WTC11 (cell line): ENCODE data around the gene ZNF160. TPM values are rescaled to one million over a fixed set of nuclear protein-coding genes. Genes with fewer than 3 reads are reported as not detected.

ENCODE experiments used
- ATAC-seq: fragments of 200-7000 bp; cut with Tn5 transposase; 2 replicates; pipeline ENCODE4 v1.10.0; 2021; ENCODE audit warnings: mild to moderate bottlenecking, moderate library complexity
- CTCF ChIA-PET: fragments of 300-600 bp; sonication (Branson Sonifier 250); formaldehyde crosslinking; loops from one replicate; lab custom pipeline; 2021; ENCODE audit warnings: antibody characterized with exemption; lab: Charles Lee
- POLR2A ChIA-PET: fragments of 350-600 bp; sonication (Branson Sonifier 250); formaldehyde crosslinking; loops from one replicate; lab custom pipeline; 2021; ENCODE audit warnings: antibody characterized with exemption; lab: Charles Lee
- DNase-seq: peaks from one replicate; pipeline ENCODE4 v3.0.0; 2021; ENCODE audit warnings: low spot score
- H3K27ac Mint-ChIP-seq: 2 replicates; pipeline ENCODE4 v1.8.0; 2021; ENCODE audit warnings: mixed read lengths
- H3K27me3 Mint-ChIP-seq: 2 replicates; pipeline ENCODE4 v1.8.0; 2021; ENCODE audit warnings: low read depth, mild to moderate bottlenecking, moderate library complexity, mixed read lengths
- H3K36me3 Mint-ChIP-seq: 2 replicates; pipeline ENCODE4 v1.8.0; 2021; ENCODE audit warnings: mixed read lengths
- H3K4me1 Mint-ChIP-seq: 2 replicates; pipeline ENCODE4 v1.8.0; 2022; ENCODE audit warnings: mixed read lengths
- H3K4me3 Mint-ChIP-seq: 2 replicates; pipeline ENCODE4 v1.8.0; 2021; ENCODE audit warnings: mild to moderate bottlenecking, moderate library complexity, mixed read lengths
- H3K9me3 Mint-ChIP-seq: 2 replicates; pipeline ENCODE4 v1.8.0; 2021; ENCODE audit warnings: mixed read lengths
- ATF1 ChIP-seq: sonication (generic); formaldehyde crosslinking; IDR thresholded peaks from 2 replicates; pipeline ENCODE4 v1.8.1; 2023; ENCODE audit warnings: mild to moderate bottlenecking, moderate library complexity, missing genetic modification reagents
- CREM ChIP-seq: sonication (generic); formaldehyde crosslinking; IDR thresholded peaks from 2 replicates; pipeline ENCODE4 v1.8.1; 2022; ENCODE audit warnings: mild to moderate bottlenecking, missing genetic modification reagents, moderate library complexity
- ELF4 ChIP-seq: sonication (generic); formaldehyde crosslinking; IDR thresholded peaks from 2 replicates; pipeline ENCODE4 v1.8.1; 2022; ENCODE audit warnings: low read depth, mild to moderate bottlenecking, moderate library complexity, missing genetic modification reagents
- EMX1 ChIP-seq: fragments of 250-450 bp; sonication (Bioruptor Pico); IDR thresholded peaks from 2 replicates; pipeline ENCODE4 v1.8.0; 2021; ENCODE audit warnings: mild to moderate bottlenecking
- ETV6 ChIP-seq: sonication (generic); formaldehyde crosslinking; IDR thresholded peaks from 2 replicates; pipeline ENCODE4 v1.8.1; 2022; ENCODE audit warnings: mild to moderate bottlenecking, missing genetic modification reagents
- FOXP4 ChIP-seq: sonication (generic); formaldehyde crosslinking; IDR thresholded peaks from 2 replicates; pipeline ENCODE4 v1.8.0; 2022; ENCODE audit warnings: mild to moderate bottlenecking, missing genetic modification reagents
- GRHL2 ChIP-seq: fragments of 250-450 bp; sonication (Bioruptor Pico); IDR thresholded peaks from 2 replicates; pipeline ENCODE4 v1.8.0; 2022; ENCODE audit warnings: mild to moderate bottlenecking, moderate library complexity; ENCODE audit not compliant: insufficient replicate concordance, severe bottlenecking
- HMGXB4 ChIP-seq: sonication (generic); formaldehyde crosslinking; IDR thresholded peaks from 2 replicates; pipeline ENCODE4 v1.8.1; 2023; ENCODE audit warnings: mild to moderate bottlenecking, moderate library complexity, missing genetic modification reagents
- IRF1 ChIP-seq: sonication (generic); formaldehyde crosslinking; IDR thresholded peaks from 2 replicates; pipeline ENCODE4 v1.8.0; 2023; ENCODE audit warnings: missing genetic modification reagents
- PRDM15 ChIP-seq: sonication (generic); formaldehyde crosslinking; IDR thresholded peaks from 2 replicates; pipeline ENCODE4 v1.8.0; 2022; ENCODE audit warnings: missing genetic modification reagents
- SMAD4 ChIP-seq: sonication (generic); formaldehyde crosslinking; IDR thresholded peaks from 2 replicates; pipeline ENCODE4 v1.8.0; 2022; ENCODE audit warnings: mild to moderate bottlenecking, missing genetic modification reagents
- SOX15 ChIP-seq: fragments of 250-450 bp; sonication (Bioruptor Pico); IDR thresholded peaks from 2 replicates; pipeline ENCODE4 v1.9.0; 2021; ENCODE audit warnings: mild to moderate bottlenecking
- USF1 ChIP-seq: sonication (generic); formaldehyde crosslinking; IDR thresholded peaks from 2 replicates; pipeline ENCODE4 v1.8.0; 2022; ENCODE audit warnings: mild to moderate bottlenecking, missing genetic modification reagents
- ZNF121 ChIP-seq: sonication (generic); formaldehyde crosslinking; IDR thresholded peaks from 2 replicates; pipeline ENCODE4 v1.8.0; 2023; ENCODE audit warnings: missing genetic modification reagents
- total RNA-seq: library from RNA; stranded (reverse); gene quantifications from 3 replicates; pipeline ENCODE4 v1.2.3, GENCODE V29; 2021
- TF ChIP-seq, protein P1 (sequence below): fragments of 250-450 bp; sonication (Bioruptor Pico); conservative IDR thresholded peaks from 2 replicates; pipeline ENCODE4 v1.9.0; 2021; ENCODE audit warnings: mild to moderate bottlenecking
- TF ChIP-seq, protein P2 (sequence below): sonication (generic); formaldehyde crosslinking; IDR thresholded peaks from 2 replicates; pipeline ENCODE4 v1.8.1; 2023; ENCODE audit warnings: mild to moderate bottlenecking, missing genetic modification reagents

The ZNF160 gene
- total RNA-seq, 1 experiment from 2014 or later: 54.5 TPM

DNA sequence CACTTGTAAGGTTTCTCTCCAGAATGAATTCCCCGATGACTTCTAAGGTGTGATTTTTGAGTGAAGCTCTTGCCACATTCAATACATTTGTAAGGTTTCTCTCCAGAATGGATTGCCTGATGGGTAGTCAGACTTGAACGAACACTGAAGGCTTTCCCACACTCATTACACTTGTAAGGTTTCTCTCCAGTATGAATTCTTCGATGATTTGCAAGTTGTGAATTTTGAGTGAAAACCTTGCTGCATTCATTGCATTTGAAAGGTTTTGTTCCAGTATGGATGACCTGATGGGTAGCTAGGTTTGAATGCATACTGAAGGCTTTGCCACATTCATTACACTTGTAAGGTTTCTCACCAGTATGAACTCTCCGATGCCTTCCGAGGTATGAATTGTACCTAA lies 34.4 kb downstream of the ZNF160 start (continued):
- TF ChIP-seq ELF4 (CRISPR knock-in tag): no peak

GRCh38 chr19:53068199-53068598 lies 35.0 kb downstream of the ZNF160 start:
- H3K27ac Mint-ChIP-seq: no peak overlapping the region
- no peaks in the 10 kb centered on the region for H3K27me3 Mint-ChIP-seq
- no peak for TF ChIP-seq SMAD4 (CRISPR knock-in tag)
- no peak for TF ChIP-seq USF1 (CRISPR knock-in tag)
- TF ChIP-seq, protein P1, sequence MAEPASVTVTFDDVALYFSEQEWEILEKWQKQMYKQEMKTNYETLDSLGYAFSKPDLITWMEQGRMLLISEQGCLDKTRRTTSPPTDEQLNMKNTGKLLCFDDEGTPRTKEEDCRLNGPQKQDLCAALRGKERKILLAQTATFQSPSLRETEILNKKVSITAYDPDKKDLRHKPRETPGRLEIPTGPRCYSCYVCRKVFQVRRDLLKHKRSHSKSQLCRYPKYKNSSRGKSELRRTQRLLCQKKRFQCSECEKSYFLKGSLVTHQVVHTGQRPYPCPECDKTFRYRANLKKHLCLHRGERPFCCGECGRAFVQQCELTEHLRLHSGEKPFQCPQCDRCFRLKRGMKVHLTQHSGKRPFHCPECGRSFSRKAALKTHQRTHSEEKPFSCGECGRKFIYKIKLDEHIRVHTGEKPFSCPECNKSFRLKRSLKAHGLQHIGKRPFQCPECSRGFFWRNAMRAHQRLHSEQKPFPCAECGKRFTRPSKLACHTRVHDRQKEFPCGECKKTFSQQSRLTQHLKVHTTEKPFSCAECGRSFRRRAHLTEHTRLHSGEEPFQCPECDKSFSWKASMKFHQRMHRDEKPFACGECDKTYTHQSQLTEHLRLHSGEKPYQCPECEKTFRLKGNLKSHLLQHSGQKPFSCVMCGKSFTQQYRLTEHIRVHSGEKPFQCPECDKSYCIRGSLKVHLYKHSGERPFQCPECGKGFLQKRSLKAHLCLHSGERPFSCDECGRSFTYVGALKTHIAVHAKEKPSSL (CRISPR knock-in tag): no peak
- TF ChIP-seq ATF1: no peak
- TF ChIP-seq, protein P2, sequence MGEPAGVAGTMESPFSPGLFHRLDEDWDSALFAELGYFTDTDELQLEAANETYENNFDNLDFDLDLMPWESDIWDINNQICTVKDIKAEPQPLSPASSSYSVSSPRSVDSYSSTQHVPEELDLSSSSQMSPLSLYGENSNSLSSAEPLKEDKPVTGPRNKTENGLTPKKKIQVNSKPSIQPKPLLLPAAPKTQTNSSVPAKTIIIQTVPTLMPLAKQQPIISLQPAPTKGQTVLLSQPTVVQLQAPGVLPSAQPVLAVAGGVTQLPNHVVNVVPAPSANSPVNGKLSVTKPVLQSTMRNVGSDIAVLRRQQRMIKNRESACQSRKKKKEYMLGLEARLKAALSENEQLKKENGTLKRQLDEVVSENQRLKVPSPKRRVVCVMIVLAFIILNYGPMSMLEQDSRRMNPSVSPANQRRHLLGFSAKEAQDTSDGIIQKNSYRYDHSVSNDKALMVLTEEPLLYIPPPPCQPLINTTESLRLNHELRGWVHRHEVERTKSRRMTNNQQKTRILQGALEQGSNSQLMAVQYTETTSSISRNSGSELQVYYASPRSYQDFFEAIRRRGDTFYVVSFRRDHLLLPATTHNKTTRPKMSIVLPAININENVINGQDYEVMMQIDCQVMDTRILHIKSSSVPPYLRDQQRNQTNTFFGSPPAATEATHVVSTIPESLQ (CRISPR knock-in tag): no peak
- no peak for TF ChIP-seq PRDM15
- TF ChIP-seq EMX1 (CRISPR knock-in tag): no peak
- no peak for TF ChIP-seq FOXP4 (CRISPR knock-in tag)
- no peak for TF ChIP-seq GRHL2 (CRISPR knock-in tag)
- no peak for TF ChIP-seq ZNF121 (CRISPR knock-in tag)
- DNase-seq: no peak
- ATAC-seq: no peak
- peaks cover 71% of the 10 kb centered on the region for H3K36me3 Mint-ChIP-seq
- ChIA-PET CTCF (no interaction called here), POLR2A (no interaction called here)
- no peak overlapping the region for H3K4me3 Mint-ChIP-seq
- H3K4me1 Mint-ChIP-seq: no peaks in the 10 kb centered on the region
- peaks cover 52% of the 10 kb centered on the region for H3K9me3 Mint-ChIP-seq

GRCh38 chr19:53057904-53058580 lies 45.2 kb downstream of the ZNF160 start:
- ATAC-seq: peak; percentile 97
- Mint-ChIP-seq H3K27ac (peak overlapping the region; percentile 93), H3K9me3 (peaks cover 33% of the 10 kb centered on the region), H3K4me1 (peaks cover 13% of the 10 kb centered on the region), H3K4me3 (peak overlapping the region; percentile 82), H3K36me3 (peaks cover 17% of the 10 kb centered on the region), H3K27me3 (peaks cover 47% of the 10 kb centered on the region)
- DNase-seq: peak; percentile 89
- CTCF ChIA-PET: interaction anchor here (1.0 to 1.5 kb wide), 2 partner anchors 19 to 48 kb away, joined by 3 read pairs; no protein-coding TSS in a partner anchor
- POLR2A ChIA-PET: no interaction called here
- 0 out of 2 replicates have a peak, but pooled peaks have one; percentile 61 for TF ChIP-seq HMGXB4
- peak; percentile 74 for TF ChIP-seq ETV6 (CRISPR knock-in tag)
- TF ChIP-seq CREM (CRISPR knock-in tag): peak; percentile 65; the same call in 1 of the 2 replicates
- no peak for TF ChIP-seq SOX15 (CRISPR knock-in tag)
- no peak; the same call in 1 of the 2 replicates for TF ChIP-seq IRF1
